Large intestine (tissue), 12 donors: Measurements from ENCODE around the gene APOC1. TPM values are rescaled to one million over a fixed set of nuclear protein-coding genes. Genes with fewer than 3 reads are reported as not detected.
"Not testable (repeated sequence)": the region's sequence is repeated elsewhere in the genome, so short reads cannot be mapped to it uniquely, and the experiment has no call there.

ENCODE experiments used
- DNase-seq, 2 donors: peaks; one replicate each; pipeline versions ENCODE4 v3.0.0 to v3.0.0-alpha.2; 2013
- H3K27ac ChIP-seq: one replicate; pipeline ENCODE4 v1.5.1; 2013; ENCODE audit warnings: low read length
- H3K27me3 ChIP-seq: 2 replicates; pipeline ENCODE4 v1.6.1; 2013; ENCODE audit warnings: low read length; ENCODE audit not compliant: control insufficient read depth, insufficient read depth
- H3K36me3 ChIP-seq: 2 replicates; pipeline ENCODE4 v1.6.1; 2013; ENCODE audit warnings: low read length; ENCODE audit not compliant: control insufficient read depth, insufficient read depth
- H3K4me1 ChIP-seq: one replicate; pipeline ENCODE4 v1.6.1; 2013; ENCODE audit warnings: low read length; ENCODE audit not compliant: control insufficient read depth, insufficient read depth
- H3K4me3 ChIP-seq: one replicate; pipeline ENCODE4 v1.5.1; 2013; ENCODE audit warnings: low read length
- H3K9me3 ChIP-seq: one replicate; pipeline ENCODE4 v1.6.1; 2013; ENCODE audit warnings: mild to moderate bottlenecking, low read depth, low read length, moderate library complexity; ENCODE audit not compliant: control insufficient read depth
- WGBS: methylation state at CpG from one replicate; pipeline ENCODE4 v1.1.5; 2013; ENCODE audit warnings: low lambda C conversion rate; ENCODE audit not compliant: insufficient coverage; 5-methylcytosine and 5-hydroxymethylcytosine counted together
- long read RNA-seq, 11 donors: transcript quantifications; one replicate each; lab custom pipeline, GENCODE V29; 2026
- polyA plus RNA-seq: library from polyadenylated mRNA; unstranded; fragments of 120-200 nt; gene quantifications from one replicate; pipeline ENCODE4 v1.2.1, GENCODE V29; 2013

APOC1 gene
- 11.3 TPM for polyA plus RNA-seq
- long read RNA-seq, donor 1, partial matches to known transcripts, result 0 of 2 reads
- long read RNA-seq, donor 1, other reads (novel, unspliced or antisense), result 0 of 2 reads
- long read RNA-seq, donor 2, transcript APOC1-208 (4 exons, 430 nt), result major isoform, 6 of 6 reads
- long read RNA-seq, donor 2, partial matches to known transcripts, result 0 of 6 reads
- long read RNA-seq, donor 2, other reads (novel, unspliced or antisense), result 0 of 6 reads
- long read RNA-seq, donor 3, partial matches to known transcripts, result 0 of 3 reads
- long read RNA-seq, donor 3, other reads (novel, unspliced or antisense), result 0 of 3 reads
- long read RNA-seq, donor 4, result 0 reads
- long read RNA-seq, donor 5, transcript APOC1-208 (4 exons, 430 nt), result major isoform, 7 of 8 reads
- long read RNA-seq, donor 5, partial matches to known transcripts, result 0 of 8 reads
- long read RNA-seq, donor 5, other reads (novel, unspliced or antisense), result 0 of 8 reads
- long read RNA-seq, donor 6, transcript APOC1-208 (4 exons, 430 nt), result major isoform, 11 of 15 reads
- long read RNA-seq, donor 6, partial matches to known transcripts, result 0 of 15 reads
- long read RNA-seq, donor 6, other reads (novel, unspliced or antisense), result 0 of 15 reads
- long read RNA-seq, donor 7, transcript APOC1-208 (4 exons, 430 nt), result major isoform, 6 of 16 reads
- long read RNA-seq, donor 7, partial matches to known transcripts, result 6 of 16 reads
- long read RNA-seq, donor 7, other reads (novel, unspliced or antisense), result 0 of 16 reads
- long read RNA-seq, donor 8, transcript APOC1-208 (4 exons, 430 nt), result major isoform, 5 of 10 reads
- long read RNA-seq, donor 8, partial matches to known transcripts, result 5 of 10 reads
- long read RNA-seq, donor 8, other reads (novel, unspliced or antisense), result 0 of 10 reads
- long read RNA-seq, donor 9, partial matches to known transcripts, result 0 of 4 reads
- long read RNA-seq, donor 9, other reads (novel, unspliced or antisense), result 0 of 4 reads
- long read RNA-seq, donor 10, transcript APOC1-208 (4 exons, 430 nt), result major isoform, 5 of 10 reads
- long read RNA-seq, donor 10, partial matches to known transcripts, result 5 of 10 reads
- long read RNA-seq, donor 10, other reads (novel, unspliced or antisense), result 0 of 10 reads
- long read RNA-seq, donor 11, partial matches to known transcripts, result 0 of 4 reads
- long read RNA-seq, donor 11, other reads (novel, unspliced or antisense), result 0 of 4 reads

GRCh38 chr19:44914433-44915206 is at the start of gene APOC1:
Gene APOC1 (plus strand): TSS chr19:44914608. CDS start chr19:44914892, 284 bp downstream.
- Histone ChIP-seq H3K4me3 (peak within 1 kb of the TSS; percentile 58), H3K4me1 (peaks cover 15% of the 10 kb centered on the region)
- WGBS, result no CpG with 5 or more reads among the region's 28 CpGs
- H3K27ac ChIP-seq, H3K36me3 ChIP-seq, H3K9me3 ChIP-seq, H3K27me3 ChIP-seq: not testable (repeated sequence)
- peak; percentile 86 to 90 for DNase-seq

- H3K27ac ChIP-seq, result no peak overlapping the region
- H3K36me3 ChIP-seq, result peaks cover 47% of the 10 kb centered on the region
- H3K4me3 ChIP-seq, result no peak overlapping the region
- no peaks in the 10 kb centered on the region for H3K27me3 ChIP-seq
- DNase-seq, result no peak
- no CpG with 5 or more reads among the region's 27 CpGs for WGBS
- H3K4me1 ChIP-seq, result peaks cover 17% of the 10 kb centered on the region
- H3K9me3 ChIP-seq, result no peaks in the 10 kb centered on the region
Observed at GRCh38 chr19:44865196-44865767, 49.1 kb upstream of the APOC1 start.

GRCh38 chr19:44866664-44867063 is 47.7 kb upstream of the APOC1 start:
- Histone ChIP-seq H3K9me3 (no peaks in the 10 kb centered on the region), H3K27ac (no peak overlapping the region), H3K27me3 (no peaks in the 10 kb centered on the region), H3K4me1 (peaks cover 18% of the 10 kb centered on the region), H3K4me3 (no peak overlapping the region), H3K36me3 (peaks cover 49% of the 10 kb centered on the region)
- no CpG with 5 or more reads among the region's 4 CpGs for WGBS
- peak in 1 of 2 donors; percentile 25 for DNase-seq

GRCh38 chr19:44867578-44867977 is 46.8 kb upstream of the APOC1 start:
- no peaks in the 10 kb centered on the region for H3K27me3 ChIP-seq
- H3K36me3 ChIP-seq, result peaks cover 56% of the 10 kb centered on the region
- no peaks in the 10 kb centered on the region for H3K9me3 ChIP-seq
- H3K4me3 ChIP-seq, result no peak overlapping the region
- H3K4me1 ChIP-seq, result peaks cover 18% of the 10 kb centered on the region
- peak in 1 of 2 donors; percentile 26 for DNase-seq
- no peak overlapping the region for H3K27ac ChIP-seq
- WGBS, result 65% methylated on average over 2 of the region's 12 CpGs

- no peak for DNase-seq
- Histone ChIP-seq H3K27ac (peak overlapping the region; percentile 64), H3K9me3 (no peaks in the 10 kb centered on the region), H3K27me3 (no peaks in the 10 kb centered on the region), H3K36me3 (peaks cover 72% of the 10 kb centered on the region), H3K4me1 (peaks cover 18% of the 10 kb centered on the region), H3K4me3 (no peak overlapping the region)
- WGBS, result no CpG with 5 or more reads among the region's 13 CpGs
Observed at GRCh38 chr19:44869733-44870470, 44.5 kb upstream of the APOC1 start.

GRCh38 chr19:44871809-44872208 is 42.6 kb upstream of the APOC1 start:
- Histone ChIP-seq H3K27ac (no peak overlapping the region), H3K9me3 (no peaks in the 10 kb centered on the region), H3K4me1 (peaks cover 27% of the 10 kb centered on the region), H3K36me3 (peaks cover 70% of the 10 kb centered on the region), H3K27me3 (no peaks in the 10 kb centered on the region), H3K4me3 (no peak overlapping the region)
- DNase-seq, result no peak
- WGBS, result no CpG with 5 or more reads among the region's 14 CpGs

- WGBS, result 86% methylated on average over 1 of the region's 4 CpGs
- Histone ChIP-seq H3K4me1 (peaks cover 28% of the 10 kb centered on the region), H3K9me3 (no peaks in the 10 kb centered on the region), H3K27ac (no peak overlapping the region), H3K27me3 (no peaks in the 10 kb centered on the region), H3K4me3 (no peak overlapping the region), H3K36me3 (peaks cover 73% of the 10 kb centered on the region)
- no peak for DNase-seq
Observed at GRCh38 chr19:44872661-44873060, 41.7 kb upstream of the APOC1 start.

GRCh38 chr19:44874317-44874716 is 40.1 kb upstream of the APOC1 start:
- 100% methylated on average over 2 of the region's 16 CpGs for WGBS
- Histone ChIP-seq H3K4me3 (no peak overlapping the region), H3K27ac (no peak overlapping the region), H3K9me3 (no peaks in the 10 kb centered on the region), H3K4me1 (peaks cover 24% of the 10 kb centered on the region), H3K27me3 (no peaks in the 10 kb centered on the region), H3K36me3 (peaks cover 80% of the 10 kb centered on the region)
- no peak for DNase-seq
